Occipital lobe (tissue), 2 donors: ENCODE data around the gene GMEB2. TPM values are rescaled to one million over a fixed set of nuclear protein-coding genes. Genes with fewer than 3 reads are reported as not detected.

Source experiments
- DNase-seq: peaks from one replicate; lab custom pipeline; 2025; lab: John Stamatoyannopoulos, UW
- total RNA-seq: library from RNA; depleted of rRNA; stranded (reverse); fragments of >200 nt; gene quantifications from one replicate; pipeline ENCODE4 v1.2.3, GENCODE V29; 2014

The GMEB2 gene
- total RNA-seq, 1 donor from 2014 or later, result 6.9 TPM

DNA sequence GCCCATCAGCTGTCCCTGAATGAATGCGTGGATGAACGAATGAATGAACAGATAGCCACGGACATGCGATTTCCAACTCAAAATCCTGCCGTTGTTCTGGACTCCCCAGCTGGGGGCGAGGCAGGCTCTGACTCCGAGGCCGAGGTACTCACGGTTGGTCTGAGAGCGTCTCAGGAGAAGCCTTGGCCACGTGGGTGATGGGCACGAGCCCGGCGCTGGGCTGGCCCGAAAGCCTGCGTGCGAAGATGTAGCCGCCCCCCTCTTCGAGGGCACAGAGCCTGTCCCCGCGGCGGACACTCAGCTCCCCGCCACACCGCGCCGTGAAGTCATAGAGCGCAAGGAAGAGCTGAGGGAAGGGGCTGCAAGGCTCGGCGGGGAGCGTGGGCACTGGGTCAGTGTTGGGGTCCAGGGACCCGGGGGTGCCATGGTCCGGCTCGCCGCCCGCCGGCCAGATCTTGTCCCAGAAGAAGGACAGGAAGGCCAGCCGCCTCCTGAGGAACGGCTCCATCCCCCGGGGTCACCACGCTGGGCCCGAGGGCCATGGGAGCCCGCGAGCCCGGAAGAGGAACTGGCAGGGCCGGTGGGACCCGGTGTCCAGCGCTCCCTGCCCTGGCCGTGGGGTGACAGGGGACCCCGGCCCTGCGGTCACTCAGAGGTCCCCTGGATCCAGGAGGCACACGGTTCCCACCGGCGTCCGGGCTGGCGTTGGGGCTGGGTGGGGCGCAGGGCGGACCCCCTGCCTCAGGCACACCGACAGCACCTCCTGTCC, 79.8 kb downstream of the GMEB2 start:
- DNase-seq, result no peak

DNA sequence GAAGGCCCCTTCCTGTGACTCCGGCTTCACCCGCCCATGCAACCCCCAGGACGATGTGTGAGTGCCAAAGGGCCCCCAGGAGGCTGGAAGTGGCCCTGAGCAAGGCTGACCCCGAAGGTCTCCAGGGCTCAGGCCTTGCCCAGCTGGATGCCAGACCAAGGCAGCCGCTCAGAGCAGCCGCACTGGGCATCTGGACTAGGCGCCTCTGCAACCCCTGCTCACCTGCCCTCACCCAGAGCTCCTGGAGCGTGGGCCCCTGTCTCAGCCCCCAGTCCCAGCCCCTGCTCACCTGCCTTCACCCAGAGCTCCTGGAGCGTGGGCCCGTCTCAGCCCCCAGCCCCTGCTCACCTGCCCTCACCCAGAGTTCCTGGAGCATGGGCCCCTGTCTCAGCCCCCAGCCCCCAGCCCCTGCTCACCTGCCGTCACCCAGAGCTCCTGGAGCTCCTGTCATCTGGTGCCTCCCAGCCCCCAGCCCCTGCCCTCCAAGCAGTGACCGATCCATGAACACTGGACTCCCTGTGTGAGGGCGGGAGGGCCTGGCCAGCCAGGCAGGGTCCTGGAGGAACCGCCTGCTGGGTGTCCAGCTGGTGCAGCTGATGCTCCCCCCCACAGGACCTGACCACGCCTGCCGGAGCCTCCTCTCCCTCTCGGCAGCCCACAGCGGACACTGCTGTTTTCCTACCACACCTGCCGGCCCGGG, 80.5 kb downstream of the GMEB2 start:
- no peak for DNase-seq

DNA sequence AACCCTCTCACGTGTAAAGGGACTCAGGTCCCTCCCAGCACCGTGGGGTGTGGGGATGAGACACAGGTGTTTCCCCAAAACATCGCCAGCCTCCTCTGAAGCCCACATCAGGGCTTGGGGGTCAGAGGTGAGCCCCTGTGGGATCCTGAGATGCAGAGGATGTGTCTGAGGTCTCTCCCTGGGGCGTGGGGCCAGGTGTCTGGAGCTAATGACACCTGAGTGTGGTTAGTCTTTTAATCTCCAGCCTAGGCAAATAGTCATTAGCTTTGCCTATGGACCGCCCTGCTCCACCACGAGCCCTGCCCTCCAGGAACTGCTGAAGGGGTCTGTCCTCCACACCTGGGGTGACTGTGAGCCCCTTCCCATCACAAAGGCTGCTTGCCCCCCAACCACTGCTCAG, 81.1 kb downstream of the GMEB2 start:
- no peak for DNase-seq

DNA sequence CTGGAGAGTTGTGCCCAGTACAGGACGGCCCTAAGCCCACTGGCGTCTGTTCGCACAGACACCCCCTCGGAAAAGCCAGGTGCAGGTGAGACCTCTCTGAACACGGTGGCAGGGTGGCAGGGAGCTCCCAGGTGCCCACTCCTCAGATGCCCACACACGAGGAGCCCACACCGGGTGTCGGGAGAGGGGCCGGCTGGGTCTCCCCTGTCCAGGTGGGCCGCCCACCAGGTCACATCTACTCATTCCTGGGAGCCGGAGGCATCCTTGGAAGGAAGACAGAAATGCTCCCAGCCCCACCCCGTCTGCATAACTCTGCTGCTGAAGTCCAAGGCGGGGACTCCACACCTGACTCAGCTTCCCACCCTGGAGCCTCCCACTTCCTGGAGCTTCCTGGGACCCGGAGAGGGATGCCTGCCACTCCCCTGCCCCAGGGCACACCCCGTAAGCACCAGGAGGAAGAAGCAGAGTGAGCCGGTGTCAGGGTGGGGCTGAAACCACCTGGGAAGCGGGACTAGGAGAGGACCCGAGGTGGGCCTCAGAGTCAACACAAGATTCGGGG, 81.9 kb downstream of the GMEB2 start:
- no peak for DNase-seq

DNA sequence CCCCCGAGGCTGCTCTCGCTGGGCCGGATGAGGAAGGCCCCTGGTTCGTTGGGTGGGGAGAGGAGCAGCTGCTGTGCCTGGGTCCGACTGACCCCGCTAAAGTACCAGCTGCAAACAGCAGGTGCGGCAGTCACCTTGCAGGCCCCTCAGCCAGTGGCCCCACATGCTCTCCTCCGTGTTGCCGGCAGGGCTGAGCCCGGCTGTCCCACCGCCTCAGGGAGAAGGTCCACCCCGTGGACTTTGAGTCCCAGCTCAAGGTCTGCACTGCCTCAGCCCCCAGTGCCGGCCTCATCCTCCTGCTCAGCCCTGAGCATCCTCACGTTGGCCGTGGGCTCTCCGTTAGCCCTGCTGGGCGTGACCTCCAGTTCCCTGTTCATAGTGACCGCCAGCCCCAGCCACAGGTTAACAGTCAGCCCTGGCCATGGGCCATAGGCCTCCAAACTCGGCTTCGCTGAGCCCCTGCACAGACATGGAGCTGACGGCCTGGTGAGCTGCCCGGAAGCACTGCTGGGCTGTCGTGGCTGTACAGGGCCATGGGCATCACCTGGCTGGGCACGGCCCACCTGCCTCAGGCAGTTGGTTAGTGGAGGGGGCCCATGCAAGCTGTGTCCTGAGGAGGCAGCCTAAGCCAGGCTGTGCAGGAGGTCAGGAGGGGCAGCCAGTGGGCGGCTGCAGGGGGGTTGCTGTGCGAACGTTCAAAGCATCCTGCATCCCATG, 82.5 kb downstream of the GMEB2 start:
- DNase-seq, result no peak

DNA sequence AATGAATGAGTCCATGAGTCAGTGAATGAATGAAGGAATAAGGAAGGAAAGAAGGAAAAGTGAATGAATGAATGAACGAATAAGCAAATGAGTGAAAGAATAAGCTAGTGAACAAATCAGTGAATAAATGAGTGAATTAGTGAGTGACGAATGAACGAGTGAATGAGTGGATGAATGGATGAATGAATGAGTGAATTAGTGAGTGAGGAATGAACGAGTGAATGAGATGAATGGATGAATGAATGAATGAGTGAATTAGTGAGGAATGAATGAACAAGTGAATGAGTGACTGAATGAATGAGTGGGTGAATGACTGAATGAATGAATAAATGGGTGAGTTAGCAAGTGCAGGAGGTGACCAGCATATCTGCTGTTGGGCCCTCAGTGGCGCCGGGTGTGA, 83.2 kb downstream of the GMEB2 start:
- DNase-seq, result no peak

DNA sequence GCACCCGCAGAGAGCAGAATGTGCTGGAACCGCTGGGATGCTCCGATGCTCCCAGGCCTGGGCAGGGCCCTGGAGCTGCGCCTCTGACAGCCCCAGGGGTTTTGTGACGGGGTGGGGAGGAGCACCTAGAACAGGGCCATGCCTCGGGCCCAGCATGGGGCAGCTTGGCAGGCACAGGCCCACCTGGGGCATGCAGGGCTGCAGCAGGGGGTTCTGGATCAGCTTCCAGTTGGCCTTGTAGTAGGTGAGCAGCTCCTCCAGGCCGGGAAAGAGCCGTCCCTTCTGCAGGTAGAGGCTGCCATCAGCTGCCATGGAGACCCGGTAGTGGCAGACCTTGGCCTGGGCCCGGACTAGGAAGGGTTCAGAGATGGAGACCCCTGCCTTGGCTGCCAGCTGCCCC, 83.8 kb downstream of the GMEB2 start:
- DNase-seq, result no peak

DNA sequence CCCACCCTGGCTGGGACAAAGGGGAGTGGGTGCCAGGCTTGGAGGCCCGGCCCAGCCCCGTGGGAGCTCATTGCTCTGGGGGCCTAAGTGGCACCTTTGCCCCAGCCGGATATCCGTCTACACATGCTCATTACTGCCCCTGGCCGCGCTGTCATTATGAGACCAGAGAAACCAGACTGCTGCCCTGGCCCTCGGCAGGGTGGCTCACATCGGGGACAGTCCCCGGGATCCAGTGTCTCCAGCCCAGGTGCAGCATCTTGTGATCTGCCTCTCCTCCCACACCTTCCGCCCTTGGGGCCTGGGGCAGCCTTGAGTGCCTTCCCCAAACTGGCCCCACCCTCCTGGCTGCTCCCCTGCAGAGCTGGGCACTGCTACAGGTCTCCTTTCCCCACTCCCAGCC, 84.2 kb downstream of the GMEB2 start:
- DNase-seq, result no peak

DNA sequence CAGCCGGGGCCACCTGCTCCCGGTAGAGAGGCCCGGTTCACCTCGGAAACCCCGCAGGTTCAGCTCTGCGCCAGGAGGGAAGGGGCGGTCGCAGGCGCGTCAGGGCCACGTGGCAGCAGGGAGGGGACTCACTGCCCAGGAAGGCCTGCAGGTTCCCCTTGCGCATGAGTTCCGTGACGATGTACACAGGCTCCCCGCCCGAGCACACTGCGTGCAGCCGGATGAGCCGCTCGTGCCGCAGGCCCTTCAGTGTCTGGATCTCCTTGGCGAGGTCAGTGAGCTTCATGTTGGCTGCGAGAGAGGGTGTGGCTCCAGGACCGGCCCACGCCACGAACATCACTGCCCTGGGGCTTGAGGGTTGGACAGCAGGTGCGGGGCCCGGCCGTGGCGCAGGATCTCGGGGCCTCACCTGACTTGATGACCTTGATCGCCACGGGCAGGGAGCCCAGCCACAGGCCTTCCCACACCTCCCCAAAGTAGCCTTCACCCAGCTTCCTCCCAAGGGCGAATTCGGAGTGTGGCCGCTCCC, 84.8 kb downstream of the GMEB2 start:
- DNase-seq, result no peak

DNA sequence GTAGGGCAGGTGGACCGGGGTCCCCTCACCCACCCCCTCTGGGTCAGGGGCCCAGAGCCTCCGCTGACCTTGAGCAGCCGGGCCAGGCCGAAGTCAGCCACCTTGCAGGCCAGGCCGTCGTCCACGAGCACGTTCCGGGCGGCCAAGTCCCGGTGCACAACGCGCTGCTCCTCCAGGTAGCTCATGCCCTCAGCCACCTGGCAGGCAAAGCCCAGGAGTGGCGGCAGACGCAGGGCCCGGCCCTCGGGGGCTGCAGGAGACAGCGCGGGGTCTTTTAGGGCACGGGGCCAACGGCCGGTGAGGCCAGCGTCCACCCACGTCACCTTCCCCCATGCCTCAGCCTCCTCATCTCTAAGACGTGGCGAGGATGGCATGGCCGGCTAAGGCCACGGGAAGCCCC, 85.5 kb downstream of the GMEB2 start:
- no peak for DNase-seq

DNA sequence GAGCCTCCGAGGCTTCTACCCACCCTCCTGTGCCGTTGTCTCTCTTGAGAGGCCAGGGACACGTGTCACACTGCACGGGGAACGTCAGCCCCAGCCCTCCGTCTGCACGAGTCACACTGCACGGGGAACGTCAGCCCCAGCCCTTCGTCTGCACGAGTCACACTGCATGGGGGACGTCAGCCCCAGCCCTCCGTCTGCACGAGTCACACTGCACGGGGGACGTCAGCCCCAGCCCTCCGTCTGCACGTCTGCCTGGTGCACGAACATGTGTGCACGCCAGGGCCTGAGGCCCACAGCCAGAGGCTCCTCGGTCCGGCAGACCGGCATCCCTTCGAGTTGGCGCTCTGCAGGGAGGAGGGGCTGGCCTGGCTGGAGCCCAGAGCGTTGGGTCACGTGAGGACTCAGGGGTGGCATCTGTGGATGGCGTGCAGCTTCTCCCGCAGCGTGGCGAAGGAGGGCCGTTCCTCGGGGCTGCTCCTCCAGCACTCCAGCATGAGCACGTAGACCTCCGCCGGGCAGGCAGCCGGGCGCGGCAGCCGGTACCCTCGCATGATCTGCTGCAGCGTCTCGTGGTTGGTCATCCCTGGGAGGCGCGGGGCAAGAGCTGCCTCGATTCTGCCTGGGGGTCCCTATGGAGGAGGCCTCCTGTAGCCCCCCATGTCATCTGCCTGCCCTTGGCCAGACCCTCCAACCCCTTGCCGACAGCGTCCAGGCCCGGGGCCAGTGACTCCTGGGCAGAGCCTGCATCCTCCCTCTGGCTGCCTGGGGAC, 86.3 kb downstream of the GMEB2 start:
- DNase-seq, result no peak

DNA sequence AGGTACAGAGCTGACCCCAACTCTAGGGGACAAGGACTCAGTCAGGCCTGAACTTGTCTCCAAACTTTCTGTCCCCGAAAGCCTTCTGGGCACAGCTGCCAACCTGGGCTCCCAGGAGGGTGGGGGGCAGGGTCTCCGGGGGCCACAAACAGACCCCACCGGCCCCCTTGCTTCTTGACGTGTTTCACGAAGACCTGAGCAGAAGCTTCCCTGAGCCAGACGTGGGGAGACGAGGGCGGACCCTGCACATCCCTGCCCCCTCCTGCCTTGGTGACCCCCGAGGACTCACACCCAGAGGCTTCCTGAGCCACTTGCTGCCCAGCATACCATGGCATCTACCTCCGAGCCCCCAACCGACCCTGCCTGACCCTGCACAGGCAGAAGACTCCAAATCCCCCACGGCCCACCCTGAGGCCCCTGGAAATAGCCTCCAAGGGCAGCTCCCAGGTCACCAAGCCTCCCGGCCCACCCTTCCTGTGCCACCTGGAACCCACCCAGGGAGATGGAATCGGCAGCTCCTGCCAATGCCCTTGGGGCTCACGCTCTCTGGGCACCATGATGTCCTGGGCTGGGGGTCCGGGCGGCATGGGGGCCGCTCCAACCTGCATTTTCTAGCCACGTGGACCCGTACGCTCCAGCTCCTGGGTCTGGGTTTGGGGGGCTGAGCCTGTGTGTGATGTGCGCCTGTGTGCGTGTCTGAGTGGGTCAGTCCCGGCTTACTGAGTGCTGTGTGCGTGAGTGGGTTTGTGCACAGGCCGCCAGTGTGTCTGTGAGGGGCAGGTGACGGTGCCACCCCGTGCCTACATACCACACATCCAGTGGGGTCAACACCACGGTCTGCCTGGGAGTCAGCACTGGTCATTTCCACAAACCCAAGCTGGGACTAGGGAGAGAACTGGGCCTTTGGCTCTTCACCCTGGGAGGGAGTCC, 87.2 kb downstream of the GMEB2 start:
- DNase-seq, result no peak

DNA sequence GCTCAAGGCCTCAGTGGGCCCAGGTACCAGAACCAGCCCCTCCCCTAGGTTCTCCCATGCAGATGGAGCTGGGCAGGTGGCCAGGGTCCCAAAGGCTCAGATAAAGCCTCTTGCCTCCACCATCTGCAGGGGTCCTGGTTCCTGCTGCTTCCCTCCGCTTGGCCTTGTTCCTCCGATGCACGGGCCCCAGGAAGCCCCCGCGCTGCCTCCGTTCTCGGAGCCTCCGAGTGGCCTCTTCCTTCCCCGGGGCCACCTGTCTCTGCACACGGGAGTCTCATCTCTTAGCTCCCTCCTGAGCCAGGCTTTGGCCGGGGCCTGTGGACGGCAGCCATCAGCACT, 87.8 kb downstream of the GMEB2 start:
- no peak for DNase-seq

DNA sequence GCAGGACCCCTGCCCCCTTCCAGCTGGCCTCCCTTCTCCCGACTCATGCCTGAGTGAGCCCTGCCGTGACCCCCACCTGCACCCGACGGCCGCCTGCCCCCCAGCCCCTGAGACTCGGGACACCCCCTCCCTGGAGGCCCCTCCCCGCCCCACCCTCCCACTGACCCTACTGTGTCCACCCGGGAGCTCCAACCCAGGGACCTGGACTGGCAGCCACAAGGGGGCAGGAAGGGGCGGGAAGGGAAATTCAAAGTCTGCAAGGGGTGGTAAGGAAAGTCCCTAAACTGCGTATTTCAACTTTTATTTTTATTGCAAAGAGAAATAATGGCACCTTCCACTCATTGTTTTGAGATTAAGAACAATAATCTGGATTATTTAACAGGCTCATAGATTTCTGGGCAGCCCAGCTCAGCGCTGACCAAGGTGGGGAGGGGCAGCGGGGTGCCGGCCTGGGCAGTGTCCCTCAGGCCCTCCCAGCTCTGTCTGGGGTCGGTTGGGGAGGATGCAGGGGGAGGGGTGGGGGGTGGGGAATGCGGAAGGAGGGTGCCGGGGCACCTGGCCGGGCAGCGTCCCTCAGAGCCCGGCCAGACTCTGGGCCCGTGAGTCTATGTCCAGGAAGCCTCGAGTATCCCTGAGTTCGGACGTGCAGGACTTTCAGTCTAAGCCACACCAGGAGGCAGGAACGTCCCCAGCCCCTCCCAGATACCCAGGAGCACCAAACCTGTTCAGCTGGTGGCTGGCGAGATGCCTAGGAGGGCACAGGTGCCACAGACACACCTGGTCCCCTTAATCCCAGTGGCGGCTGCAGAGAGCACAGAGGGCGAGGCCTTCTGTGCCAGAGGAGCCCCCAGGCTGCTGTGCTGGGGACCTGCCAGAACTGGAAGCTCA, 88.5 kb downstream of the GMEB2 start:
- no peak for DNase-seq

Other genes starting within 250 kb of the GMEB2 start
- 167 TPM for gene KCNQ2, start 154.4 kb downstream of the GMEB2 start, total RNA-seq
- gene EEF1A2, start 128.0 kb downstream of the GMEB2 start, total RNA-seq, result 214 TPM
- gene PPDPF, start 106.3 kb downstream of the GMEB2 start, total RNA-seq, result 43.5 TPM
- 0.16 TPM for gene PTK6, start 89.7 kb downstream of the GMEB2 start, total RNA-seq
- gene SRMS, start 79.4 kb downstream of the GMEB2 start, total RNA-seq, result not detected
- 4.1 TPM for gene FNDC11, start 72.9 kb downstream of the GMEB2 start, total RNA-seq
- gene HELZ2, start 52.9 kb downstream of the GMEB2 start, total RNA-seq, result 7.2 TPM
- gene STMN3, start 26.3 kb upstream of the GMEB2 start, total RNA-seq, result 101 TPM
- gene RTEL1, start 31.2 kb upstream of the GMEB2 start, total RNA-seq, result 10.0 TPM
- gene TNFRSF6B, start 69.6 kb upstream of the GMEB2 start, total RNA-seq, result not detected
- gene ARFRP1, start 80.9 kb upstream of the GMEB2 start, total RNA-seq, result 15.6 TPM
- 7.3 TPM for gene ZGPAT, start 80.9 kb upstream of the GMEB2 start, total RNA-seq
- gene LIME1, start 109.6 kb upstream of the GMEB2 start, total RNA-seq, result 1.7 TPM
- gene SLC2A4RG, start 112.7 kb upstream of the GMEB2 start, total RNA-seq, result 2.8 TPM
- 21.5 TPM for gene ZBTB46, start 204.2 kb upstream of the GMEB2 start, total RNA-seq
- not detected for gene ABHD16B, start 234.4 kb upstream of the GMEB2 start, total RNA-seq
- gene TPD52L2, start 238.2 kb upstream of the GMEB2 start, total RNA-seq, result 20.3 TPM